GM21528 (cell line): Measurements from ENCODE around the gene ST3GAL3.

Experiments
- ATAC-seq: cut with Tn5 transposase; IDR thresholded peaks from one replicate; pipeline ENCODE4 v1.9.1; 2021; ENCODE audit warnings: mild to moderate bottlenecking, moderate library complexity; ENCODE audit not compliant: unreplicated experiment, low FRiP score

The ST3GAL3 gene

GRCh38 chr1:43783096-43783670 is 75.8 kb downstream of the ST3GAL3 start:
- ATAC-seq = no peak

GRCh38 chr1:43783671-43784205 is 76.4 kb downstream of the ST3GAL3 start:
- ATAC-seq = no peak

GRCh38 chr1:43786201-43786958 is 79.0 kb downstream of the ST3GAL3 start:
- ATAC-seq = no peak

- ATAC-seq = no peak
These were observed 79.6 kb downstream of the ST3GAL3 start for GRCh38 chr1:43786960-43787359.

GRCh38 chr1:43789604-43790550 is 82.5 kb downstream of the ST3GAL3 start:
- no peak for ATAC-seq

- no peak for ATAC-seq
These were observed 83.9 kb downstream of the ST3GAL3 start for GRCh38 chr1:43791243-43791642.

- no peak for ATAC-seq
These were observed 88.8 kb downstream of the ST3GAL3 start for GRCh38 chr1:43796111-43796581.

- ATAC-seq = no peak
These were observed 90.6 kb downstream of the ST3GAL3 start for GRCh38 chr1:43797891-43798290.

- ATAC-seq = no peak
These were observed 92.6 kb downstream of the ST3GAL3 start for GRCh38 chr1:43799656-43800635.

- ATAC-seq = no peak
These were observed 93.4 kb downstream of the ST3GAL3 start for GRCh38 chr1:43800771-43801170.

GRCh38 chr1:43801203-43801602 is 93.9 kb downstream of the ST3GAL3 start:
- no peak for ATAC-seq

GRCh38 chr1:43802356-43802980 is 95.1 kb downstream of the ST3GAL3 start:
- no peak for ATAC-seq

- ATAC-seq = no peak
These were observed 95.8 kb downstream of the ST3GAL3 start for GRCh38 chr1:43803105-43803504.

- ATAC-seq = no peak
These were observed 96.3 kb downstream of the ST3GAL3 start for GRCh38 chr1:43803646-43804045.

- no peak for ATAC-seq
These were observed 97.2 kb downstream of the ST3GAL3 start for GRCh38 chr1:43804569-43804968.

GRCh38 chr1:43805340-43805739 is 98.0 kb downstream of the ST3GAL3 start:
- no peak for ATAC-seq

GRCh38 chr1:43806183-43806582 is 98.8 kb downstream of the ST3GAL3 start:
- ATAC-seq = no peak

- no peak for ATAC-seq
These were observed 101.8 kb downstream of the ST3GAL3 start for GRCh38 chr1:43809097-43809673.

GRCh38 chr1:43812579-43812978 is 105.2 kb downstream of the ST3GAL3 start:
- no peak for ATAC-seq
